ENCODE measurements around the gene SPATA4.

SPATA4 gene

GRCh38 chr4:176150704-176151103 is 44.7 kb downstream of the SPATA4 start:
- DNase-seq (ENCODE audit: extremely low spot score), result no peak
- POLR2A ChIA-PET, result no interaction called here
- no peak for TF ChIP-seq CTCF (IDR thresholded peaks at IDR 0.05; ENCODE audit: control extremely low read depth, extremely low read depth, low read depth, missing control alignments)
- CTCF ChIA-PET, result interaction anchor here (0.8 to 3.2 kb wide), 6 partner anchors 10 to 192 kb away, joined by 3 to 14 read pairs (median 10); no protein-coding TSS in a partner anchor

DNA sequence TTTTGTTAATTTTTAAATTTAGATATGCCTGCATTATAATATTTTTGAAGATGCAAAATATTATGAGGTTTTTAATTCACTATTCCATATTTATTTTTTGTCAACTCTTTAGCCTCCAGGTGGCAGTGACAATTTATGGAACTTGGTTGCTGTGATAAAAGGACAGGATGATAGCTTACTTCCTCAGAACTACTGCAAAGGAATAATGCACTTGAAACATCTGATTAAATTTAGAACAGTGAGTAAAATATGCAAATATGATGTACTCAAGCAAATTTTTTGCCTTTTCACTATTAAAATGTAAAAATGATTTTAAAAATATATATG is 45.1 kb downstream of the SPATA4 start:
- ChIA-PET POLR2A (no interaction called here), CTCF (interaction anchor here (0.8 to 2.3 kb wide), 5 partner anchors 10 to 193 kb away, joined by 3 to 14 read pairs (median 8); no protein-coding TSS in a partner anchor)
- TF ChIP-seq CTCF (IDR thresholded peaks at IDR 0.05; ENCODE audit: control extremely low read depth, extremely low read depth, low read depth, missing control alignments), result no peak
- DNase-seq (ENCODE audit: extremely low spot score), result peak; percentile 8

DNA sequence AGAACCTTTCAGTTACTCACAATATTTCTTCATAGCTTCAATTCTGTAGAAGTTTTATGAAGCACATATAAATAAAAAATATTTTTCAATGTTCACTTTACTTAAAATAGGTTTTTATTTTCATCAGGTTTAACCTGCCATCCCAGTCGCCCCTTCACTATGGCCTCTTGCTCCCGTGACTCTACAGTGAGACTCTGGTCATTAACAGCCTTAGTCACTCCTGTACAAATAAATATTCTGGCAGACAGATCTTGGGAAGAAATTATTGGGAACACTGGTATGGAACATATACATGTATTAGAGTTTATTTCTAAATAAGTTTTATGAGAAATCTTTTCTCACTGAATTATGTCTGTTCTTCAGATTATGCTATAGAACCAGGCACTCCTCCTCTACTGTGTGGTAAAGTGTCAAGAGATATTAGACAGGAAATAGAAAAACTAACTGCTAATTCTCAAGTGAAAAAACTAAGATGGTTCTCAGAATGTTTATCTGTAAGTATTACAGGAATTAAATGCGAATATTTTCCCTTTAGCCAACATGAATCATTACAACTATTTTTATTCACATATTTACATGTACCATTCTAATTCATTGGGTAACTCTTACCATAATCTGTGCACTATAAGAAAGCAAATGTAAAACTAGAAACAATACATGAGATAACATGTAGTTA is 45.6 kb downstream of the SPATA4 start:
- ChIA-PET CTCF (interaction anchor here (0.8 to 2.3 kb wide), 5 partner anchors 26 to 193 kb away, joined by 3 to 14 read pairs (median 5); no protein-coding TSS in a partner anchor), POLR2A (no interaction called here)
- no peak for DNase-seq (ENCODE audit: extremely low spot score)
- TF ChIP-seq CTCF (IDR thresholded peaks at IDR 0.05; ENCODE audit: control extremely low read depth, extremely low read depth, low read depth, missing control alignments), result no peak

GRCh38 chr4:176142253-176142652 is 53.1 kb downstream of the SPATA4 start:
- ChIA-PET POLR2A (no interaction called here), CTCF (interaction anchor here (1.3 kb wide), 1 partner anchor 11 kb away, joined by 5 read pairs; no protein-coding TSS in a partner anchor)
- DNase-seq (ENCODE audit: extremely low spot score), result no peak
- no peak for TF ChIP-seq CTCF (IDR thresholded peaks at IDR 0.05; ENCODE audit: control extremely low read depth, extremely low read depth, low read depth, missing control alignments)

DNA sequence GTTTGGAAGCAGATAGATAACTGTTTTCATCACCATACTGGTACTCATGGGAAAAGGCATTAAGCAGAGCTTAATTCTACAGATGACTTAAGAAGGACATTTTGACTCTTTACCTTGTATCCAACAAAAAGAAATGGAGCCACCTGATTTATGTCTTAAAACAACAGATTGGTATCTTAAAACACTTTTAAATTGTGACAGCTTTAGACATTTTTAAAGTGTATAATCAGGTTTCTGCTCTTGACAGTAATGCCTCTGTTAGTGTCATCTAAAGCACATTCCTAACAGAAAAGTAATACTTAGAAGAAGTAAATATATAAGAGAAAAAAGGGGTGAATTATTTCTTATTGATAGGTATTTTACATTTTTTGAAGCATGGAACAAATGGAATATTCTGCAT is 55.9 kb downstream of the SPATA4 start:
- ChIA-PET CTCF (interaction anchor here (0.8 to 2.6 kb wide), 2 partner anchors 16 to 22 kb away, joined by 4 to 10 read pairs; no protein-coding TSS in a partner anchor), POLR2A (no interaction called here)
- TF ChIP-seq CTCF (IDR thresholded peaks at IDR 0.05; ENCODE audit: control extremely low read depth, extremely low read depth, low read depth, missing control alignments), result no peak
- DNase-seq (ENCODE audit: extremely low spot score), result no peak

DNA sequence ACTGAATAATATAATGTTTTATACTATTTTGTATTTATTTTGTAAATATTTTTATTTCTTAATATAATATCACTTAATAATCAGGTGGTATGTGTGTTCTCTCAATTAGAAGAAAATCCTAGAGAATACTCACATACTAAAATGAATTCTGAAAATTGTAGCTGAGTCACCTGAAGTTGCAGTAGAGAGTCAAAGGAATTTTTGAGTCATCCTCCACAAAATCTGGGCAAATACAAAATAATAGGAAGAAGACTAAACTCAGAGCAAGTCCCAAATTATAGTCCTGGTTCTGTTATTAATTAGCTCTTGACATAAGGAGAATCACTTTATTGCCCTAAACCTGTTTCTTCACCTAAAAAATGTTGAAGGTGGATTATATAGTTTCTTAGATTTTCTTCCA is 57.8 kb downstream of the SPATA4 start:
- no peak for TF ChIP-seq CTCF (IDR thresholded peaks at IDR 0.05; ENCODE audit: control extremely low read depth, extremely low read depth, low read depth, missing control alignments)
- ChIA-PET CTCF (interaction anchor here (2.6 kb wide), 1 partner anchor 15 kb away, joined by 10 read pairs; no protein-coding TSS in a partner anchor), POLR2A (no interaction called here)
- DNase-seq (ENCODE audit: extremely low spot score), result no peak
